ENCODE measurements around the gene AKAP9. TPM values are rescaled to one million over a fixed set of nuclear protein-coding genes. Genes with fewer than 3 reads are reported as not detected.
"Not testable (repeated sequence)": the region's sequence is repeated elsewhere in the genome, so short reads cannot be mapped to it uniquely, and the experiment has no call there.

AKAP9 gene
- total RNA-seq: 100 to 1,000 TPM in 2 of 6 donors, 10 to 100 TPM in 4; 61.0 to 224 (median 78.4) TPM

GRCh38 chr7:91940572-91941341 is at the start of gene AKAP9:
Gene AKAP9 (plus strand): TSS chr7:91940862. CDS start chr7:91941100, 238 bp downstream.
- 0% methylated on average over 49 to 52 of the region's 59 CpGs for WGBS, 2 donors
- no peaks in the 10 kb centered on the region for H3K27me3 ChIP-seq
- TF ChIP-seq POLR2AphosphoS5 (IDR thresholded peaks at IDR 0.05) (peak; percentile 78 to 88), POLR2A (IDR thresholded peaks at IDR 0.05) (peak in 3 of 4 donors; percentile 54 to 88 (median 67)), EP300 (IDR thresholded peaks at IDR 0.05) (no peak), CTCF (IDR thresholded peaks at IDR 0.05) (peak in 1 of 6 experiments; percentile 16)
- H3K27ac ChIP-seq: peak within 1 kb of the TSS; percentile 92 to 97 (median 96)
- peak; percentile 96 to 97 for DNase-seq
- no peaks in the 10 kb centered on the region for H3K36me3 ChIP-seq
- peak within 1 kb of the TSS; percentile 67 to 88 (median 75) for H3K4me3 ChIP-seq
- no peaks in the 10 kb centered on the region for H3K9me3 ChIP-seq
- H3K4me1 ChIP-seq: peaks cover 21 to 42% (median 30%) of the 10 kb centered on the region in 4 donors
- peak; percentile 96 to 97 for ATAC-seq (ENCODE audit: low FRiP score in 2 of 2)

GRCh38 chr7:91892099-91892705 is 48.5 kb upstream of the AKAP9 start:
- Histone ChIP-seq H3K27ac (no peak overlapping the region), H3K4me1 (peaks cover 0 to 5% (median 0%) of the 10 kb centered on the region in 4 donors), H3K4me3 (no peak overlapping the region), H3K9me3 (peaks cover 0 to 10% (median 0%) of the 10 kb centered on the region in 4 donors), H3K36me3 (no peaks in the 10 kb centered on the region), H3K27me3 (no peaks in the 10 kb centered on the region)
- no peak for TF ChIP-seq POLR2AphosphoS5 (IDR thresholded peaks at IDR 0.05)
- no peak for TF ChIP-seq EP300 (IDR thresholded peaks at IDR 0.05)
- TF ChIP-seq POLR2A (IDR thresholded peaks at IDR 0.05): no peak
- no peak for TF ChIP-seq CTCF (IDR thresholded peaks at IDR 0.05)
- DNase-seq (no peak), ATAC-seq (ENCODE audit: low FRiP score in 2 of 2) (peak in 1 of 2 donors; percentile 62)
- WGBS, 2 donors: 34 to 40% methylated on average over 3 of the region's 3 CpGs

GRCh38 chr7:91892821-91893340 is 47.8 kb upstream of the AKAP9 start:
- Histone ChIP-seq H3K4me1 (peaks cover 0 to 5% (median 0%) of the 10 kb centered on the region in 4 donors), H3K4me3 (no peak overlapping the region), H3K9me3 (peaks cover 0 to 4% (median 0%) of the 10 kb centered on the region in 4 donors), H3K27ac (no peak overlapping the region), H3K36me3 (no peaks in the 10 kb centered on the region), H3K27me3 (no peaks in the 10 kb centered on the region)
- TF ChIP-seq POLR2AphosphoS5 (IDR thresholded peaks at IDR 0.05) (no peak), POLR2A (IDR thresholded peaks at IDR 0.05) (no peak), CTCF (IDR thresholded peaks at IDR 0.05) (no peak), EP300 (IDR thresholded peaks at IDR 0.05) (no peak)
- WGBS, 2 donors: 60 to 78% methylated on average over 2 of the region's 2 CpGs
- DNase-seq (no peak), ATAC-seq (ENCODE audit: low FRiP score in 2 of 2) (no peak)

- DNase-seq; H3K27ac ChIP-seq; ATAC-seq (ENCODE audit: low FRiP score in 2 of 2); H3K9me3 ChIP-seq; H3K27me3 ChIP-seq; H3K4me1 ChIP-seq; H3K4me3 ChIP-seq; H3K36me3 ChIP-seq: not testable (repeated sequence)
- 82 to 88% methylated on average over 5 of the region's 5 CpGs for WGBS, 2 donors
Observed at GRCh38 chr7:91893699-91894098, 47.0 kb upstream of the AKAP9 start.

- WGBS, 2 donors: 60 to 65% methylated on average over 1 of the region's 1 CpG
- peaks cover 0 to 5% (median 0%) of the 10 kb centered on the region in 4 donors for H3K4me1 ChIP-seq
- ATAC-seq (ENCODE audit: low FRiP score in 2 of 2) (no peak), DNase-seq (no peak)
- H3K27me3 ChIP-seq: no peaks in the 10 kb centered on the region
- no peaks in the 10 kb centered on the region for H3K9me3 ChIP-seq
- no peaks in the 10 kb centered on the region for H3K36me3 ChIP-seq
- no peak overlapping the region for H3K4me3 ChIP-seq
- TF ChIP-seq POLR2A (IDR thresholded peaks at IDR 0.05) (no peak), CTCF (IDR thresholded peaks at IDR 0.05) (no peak), POLR2AphosphoS5 (IDR thresholded peaks at IDR 0.05) (no peak), EP300 (IDR thresholded peaks at IDR 0.05) (no peak)
- H3K27ac ChIP-seq: no peak overlapping the region
Observed at GRCh38 chr7:91894781-91895480, 45.7 kb upstream of the AKAP9 start.

All from upper lobe of left lung (tissue), 6 donors.